Upper lobe of left lung (tissue), 4 donors: Measurements from ENCODE around the gene ERVMER34-1.

Experiments used
- EP300 ChIP-seq, 4 donors: sonication (generic); formaldehyde crosslinking; IDR thresholded peaks; one replicate each; pipeline ENCODE4 v1.5.1; 2017; ENCODE audit warnings: antibody characterized with exemption in 4 of 4, control low read depth in 2 of 4
- POLR2A ChIP-seq, 4 donors: fragments of 450-650 bp; IDR thresholded peaks; one replicate each; pipeline ENCODE4 v1.5.1; 2016 to 2017; ENCODE audit warnings: antibody characterized with exemption in 4 of 4, mild to moderate bottlenecking in 2 of 4
- POLR2AphosphoS5 ChIP-seq, 2 donors: sonication (generic); formaldehyde crosslinking; IDR thresholded peaks; one replicate each; pipeline ENCODE4 v1.5.1; 2017; ENCODE audit warnings: antibody characterized with exemption in 2 of 2
- TF ChIP-seq, protein P1 (sequence below), 6 experiments: fragments of 450-650 bp in 4 of 6; fragments of 200-600 bp in 2 of 6; sonication (generic) in 2 of 6; IDR thresholded peaks; one replicate each; pipeline ENCODE4 v1.5.1; 2016 to 2019; ENCODE audit warnings: antibody characterized with exemption in 6 of 6

DNA sequence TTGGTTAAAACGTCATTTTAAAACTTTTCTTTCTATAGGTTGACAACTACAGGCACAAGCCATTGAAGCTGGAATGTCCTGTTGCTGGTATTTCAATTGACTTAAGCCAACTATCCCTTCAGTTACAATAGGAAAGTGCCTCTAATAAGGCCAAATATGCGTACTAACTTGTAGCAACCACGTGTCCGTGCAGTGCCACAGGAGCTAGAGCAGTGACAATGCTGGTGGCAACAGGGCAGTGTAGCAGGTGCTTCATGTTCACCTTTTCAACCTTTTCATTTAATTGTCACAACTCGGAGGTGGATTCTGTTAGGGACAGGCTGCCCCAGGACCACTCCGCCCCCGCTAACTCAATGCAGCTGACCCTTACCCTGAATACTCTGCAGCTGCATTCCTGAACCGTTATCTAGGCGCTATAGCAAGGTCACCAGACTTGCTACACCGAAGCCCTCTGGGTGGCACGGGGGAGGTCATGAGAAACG lies 37.7 kb downstream of the ERVMER34-1 start:
- TF ChIP-seq, protein P1, sequence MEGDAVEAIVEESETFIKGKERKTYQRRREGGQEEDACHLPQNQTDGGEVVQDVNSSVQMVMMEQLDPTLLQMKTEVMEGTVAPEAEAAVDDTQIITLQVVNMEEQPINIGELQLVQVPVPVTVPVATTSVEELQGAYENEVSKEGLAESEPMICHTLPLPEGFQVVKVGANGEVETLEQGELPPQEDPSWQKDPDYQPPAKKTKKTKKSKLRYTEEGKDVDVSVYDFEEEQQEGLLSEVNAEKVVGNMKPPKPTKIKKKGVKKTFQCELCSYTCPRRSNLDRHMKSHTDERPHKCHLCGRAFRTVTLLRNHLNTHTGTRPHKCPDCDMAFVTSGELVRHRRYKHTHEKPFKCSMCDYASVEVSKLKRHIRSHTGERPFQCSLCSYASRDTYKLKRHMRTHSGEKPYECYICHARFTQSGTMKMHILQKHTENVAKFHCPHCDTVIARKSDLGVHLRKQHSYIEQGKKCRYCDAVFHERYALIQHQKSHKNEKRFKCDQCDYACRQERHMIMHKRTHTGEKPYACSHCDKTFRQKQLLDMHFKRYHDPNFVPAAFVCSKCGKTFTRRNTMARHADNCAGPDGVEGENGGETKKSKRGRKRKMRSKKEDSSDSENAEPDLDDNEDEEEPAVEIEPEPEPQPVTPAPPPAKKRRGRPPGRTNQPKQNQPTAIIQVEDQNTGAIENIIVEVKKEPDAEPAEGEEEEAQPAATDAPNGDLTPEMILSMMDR (IDR thresholded peaks at IDR 0.05): no peak
- TF ChIP-seq EP300 (IDR thresholded peaks at IDR 0.05) (no peak), POLR2A (IDR thresholded peaks at IDR 0.05) (no peak), POLR2AphosphoS5 (IDR thresholded peaks at IDR 0.05) (no peak)
